Effector memory CD4-positive, alpha-beta T cell (primary cell): ENCODE results near the gene TMEM220.

Experiments used
- DNase-seq, 3 donors: peaks; one replicate each; pipeline ENCODE4 v3.0.0-alpha.2; 2020
- H3K27ac ChIP-seq: 2 replicates; pipeline ENCODE4 v1.7.0; 2013; ENCODE audit warnings: mild to moderate bottlenecking, low read length, moderate library complexity; ENCODE audit not compliant: insufficient read depth, poor library complexity, severe bottlenecking
- H3K27me3 ChIP-seq: replicated peaks from 2 replicates; pipeline ENCODE4 v1.7.0; 2013; ENCODE audit warnings: mild to moderate bottlenecking, low read length; ENCODE audit not compliant: insufficient read depth, control insufficient read depth, poor library complexity, severe bottlenecking
- H3K36me3 ChIP-seq: 2 replicates; pipeline ENCODE4 v1.7.0; 2013; ENCODE audit warnings: mild to moderate bottlenecking, low read length, moderate library complexity; ENCODE audit not compliant: control insufficient read depth, insufficient read depth
- H3K4me1 ChIP-seq: 2 replicates; pipeline ENCODE4 v1.7.0; 2013; ENCODE audit warnings: low read length, mild to moderate bottlenecking; ENCODE audit not compliant: control insufficient read depth, insufficient read depth, poor library complexity, severe bottlenecking
- H3K4me3 ChIP-seq: 2 replicates; pipeline ENCODE4 v1.7.0; 2013; ENCODE audit warnings: low read length, low read depth, mild to moderate bottlenecking; ENCODE audit not compliant: insufficient read depth, poor library complexity, severe bottlenecking
- H3K9me3 ChIP-seq: 2 replicates; pipeline ENCODE4 v1.7.0; 2013; ENCODE audit warnings: mild to moderate bottlenecking, low read length, moderate library complexity; ENCODE audit not compliant: control insufficient read depth

TMEM220 gene

GRCh38 chr17:10755592-10756127, 25.8 kb upstream of the TMEM220 start:
- no peaks in the 10 kb centered on the region for H3K27me3 ChIP-seq
- H3K4me1 ChIP-seq, result no peaks in the 10 kb centered on the region
- DNase-seq, result no peak
- no peaks in the 10 kb centered on the region for H3K36me3 ChIP-seq
- H3K9me3 ChIP-seq, result no peaks in the 10 kb centered on the region
- no peak overlapping the region for H3K4me3 ChIP-seq
- H3K27ac ChIP-seq, result no peak overlapping the region

DNA sequence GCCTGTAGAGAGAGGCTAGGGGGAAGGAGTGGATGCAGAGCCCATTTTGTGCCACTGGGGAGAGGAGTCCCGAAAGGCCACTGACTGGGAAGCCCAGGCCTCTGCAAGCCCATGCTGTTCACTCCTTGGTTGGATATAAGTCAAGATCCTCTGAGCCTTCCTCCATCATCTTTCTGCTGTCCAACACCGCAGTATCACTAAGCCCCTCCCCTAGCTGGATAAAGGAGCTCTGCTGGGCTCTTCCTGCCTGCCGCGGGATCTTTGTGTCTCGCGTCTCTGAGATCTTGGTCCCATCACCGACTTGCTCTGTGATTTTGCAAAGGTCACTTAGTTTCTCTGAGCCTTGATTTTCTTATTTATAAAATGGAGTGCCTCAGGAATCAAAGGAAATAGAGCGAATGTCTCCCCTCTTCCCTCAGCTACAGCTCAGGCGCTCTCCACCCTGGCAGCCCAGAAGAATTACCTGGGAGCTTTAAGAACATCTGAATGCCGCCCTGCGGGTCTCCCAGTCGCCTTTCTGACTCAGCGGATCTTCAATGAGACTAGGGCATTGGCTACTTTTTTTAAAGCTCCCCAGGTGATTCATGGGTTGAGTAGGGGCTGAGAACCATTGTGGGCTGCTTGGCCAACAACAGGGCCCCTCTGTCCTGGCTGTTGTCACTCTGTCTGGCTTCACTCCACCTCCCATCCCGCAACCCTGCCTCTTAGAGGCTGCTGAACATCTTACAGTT, 25.2 kb upstream of the TMEM220 start:
- Histone ChIP-seq H3K9me3 (no peaks in the 10 kb centered on the region), H3K4me1 (no peaks in the 10 kb centered on the region), H3K4me3 (no peak overlapping the region), H3K36me3 (no peaks in the 10 kb centered on the region), H3K27me3 (no peaks in the 10 kb centered on the region), H3K27ac (no peak overlapping the region)
- DNase-seq, result no peak

DNA sequence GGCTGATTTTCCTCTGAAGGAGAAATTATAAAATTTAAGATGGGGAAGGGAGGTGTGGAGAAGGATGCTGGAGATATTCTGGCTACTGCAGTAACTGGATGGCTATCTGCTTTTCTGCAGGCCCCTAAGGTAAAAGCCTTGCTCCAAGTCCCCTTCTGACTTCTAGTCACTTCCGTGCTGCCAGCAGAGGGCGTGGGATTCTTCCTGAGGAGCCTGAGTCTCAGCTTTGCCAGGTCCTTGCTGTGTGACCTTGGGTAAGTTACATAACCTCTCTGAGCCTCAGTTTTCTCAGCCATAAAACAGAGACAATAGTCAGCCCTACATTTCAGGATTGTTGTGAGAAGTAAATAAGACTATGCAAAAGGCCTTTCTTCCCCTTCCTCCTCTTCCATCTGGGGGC, 24.3 kb upstream of the TMEM220 start:
- Histone ChIP-seq H3K36me3 (no peaks in the 10 kb centered on the region), H3K9me3 (no peaks in the 10 kb centered on the region), H3K27ac (no peak overlapping the region), H3K4me3 (no peak overlapping the region), H3K4me1 (no peaks in the 10 kb centered on the region), H3K27me3 (no peaks in the 10 kb centered on the region)
- DNase-seq, result no peak

DNA sequence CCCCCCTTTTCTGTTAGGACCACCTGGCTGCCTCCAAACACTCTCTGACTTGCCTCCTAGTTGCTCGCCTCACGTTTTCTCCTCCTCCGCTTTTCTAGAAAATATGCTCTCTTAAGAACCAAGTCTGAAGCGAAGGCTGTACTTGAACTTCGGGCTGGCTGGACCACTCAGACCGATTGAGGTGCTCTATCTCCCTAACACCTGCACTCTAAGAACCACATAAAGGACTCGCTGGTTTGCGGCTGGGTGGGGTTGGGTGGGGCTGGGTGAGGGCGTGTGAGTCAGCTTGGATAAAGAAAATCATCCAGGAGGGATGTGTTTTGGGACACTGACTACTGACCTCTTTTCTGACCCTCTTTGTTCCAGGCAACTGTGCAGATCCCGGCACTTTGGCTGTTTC, 22.9 kb upstream of the TMEM220 start:
- Histone ChIP-seq H3K4me1 (no peaks in the 10 kb centered on the region), H3K9me3 (no peaks in the 10 kb centered on the region), H3K27me3 (no peaks in the 10 kb centered on the region), H3K4me3 (no peak overlapping the region), H3K36me3 (no peaks in the 10 kb centered on the region), H3K27ac (no peak overlapping the region)
- DNase-seq, result no peak

DNA sequence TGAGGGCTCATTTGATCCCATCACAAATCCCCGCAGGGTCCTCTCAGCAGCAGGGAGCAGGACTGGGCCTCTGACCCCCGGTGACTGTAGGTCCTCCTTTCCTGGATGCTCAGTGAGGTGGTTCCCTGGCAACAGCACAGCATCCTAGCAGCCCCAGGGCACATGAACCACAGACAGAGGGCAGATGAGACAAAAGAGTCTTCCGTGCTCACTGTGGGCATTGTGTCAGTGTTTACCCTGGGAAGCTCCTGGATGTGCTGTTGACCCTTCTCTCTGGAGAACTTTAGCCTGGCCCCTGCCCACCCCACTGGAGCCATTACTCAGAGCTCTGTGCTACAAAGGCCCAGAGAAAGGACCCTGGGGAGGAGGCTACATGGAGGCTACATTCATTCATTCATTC, 21.7 kb upstream of the TMEM220 start:
- Histone ChIP-seq H3K36me3 (no peaks in the 10 kb centered on the region), H3K4me1 (no peaks in the 10 kb centered on the region), H3K9me3 (no peaks in the 10 kb centered on the region), H3K27ac (no peak overlapping the region), H3K27me3 (no peaks in the 10 kb centered on the region), H3K4me3 (no peak overlapping the region)
- no peak for DNase-seq

GRCh38 chr17:10750210-10750609, 20.4 kb upstream of the TMEM220 start:
- H3K4me1 ChIP-seq, result no peaks in the 10 kb centered on the region
- no peak overlapping the region for H3K27ac ChIP-seq
- no peaks in the 10 kb centered on the region for H3K9me3 ChIP-seq
- no peaks in the 10 kb centered on the region for H3K27me3 ChIP-seq
- H3K36me3 ChIP-seq, result no peaks in the 10 kb centered on the region
- no peak for DNase-seq
- no peak overlapping the region for H3K4me3 ChIP-seq

DNA sequence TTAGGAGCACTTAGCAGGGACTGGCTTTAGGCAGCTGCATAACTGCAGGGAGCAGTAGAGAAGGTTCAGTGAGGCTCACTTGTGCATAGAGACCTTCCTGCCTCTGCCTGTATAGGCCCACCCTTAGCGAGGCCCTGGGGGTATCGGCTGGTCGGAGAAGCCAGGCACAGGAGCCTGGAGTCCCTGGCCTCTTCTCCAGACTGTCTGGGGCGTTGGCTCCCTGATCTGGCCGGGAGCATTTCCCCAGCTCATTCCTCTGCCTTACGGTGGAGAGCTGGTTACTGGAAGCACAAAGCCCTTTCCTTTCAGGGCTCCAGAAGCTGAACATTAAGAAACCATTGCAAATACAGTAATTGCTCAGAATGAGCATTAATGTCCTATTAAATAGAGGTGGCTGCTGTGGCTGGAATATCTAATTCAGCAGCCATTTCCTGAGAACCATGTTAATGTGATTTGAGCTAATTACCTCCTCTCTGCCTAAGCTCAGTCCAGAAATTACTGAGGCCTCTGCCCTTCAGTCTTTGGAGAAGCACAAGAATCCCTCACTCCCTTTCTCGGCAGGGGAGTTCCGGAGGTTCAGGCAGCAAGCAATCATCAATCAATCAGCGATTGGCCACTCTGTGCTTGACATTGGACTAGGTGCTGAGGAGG, 18.8 kb upstream of the TMEM220 start:
- no peaks in the 10 kb centered on the region for H3K9me3 ChIP-seq
- H3K27me3 ChIP-seq, result no peaks in the 10 kb centered on the region
- no peak for DNase-seq
- peaks cover 8% of the 10 kb centered on the region for H3K4me1 ChIP-seq
- no peaks in the 10 kb centered on the region for H3K36me3 ChIP-seq
- H3K4me3 ChIP-seq, result no peak overlapping the region
- no peak overlapping the region for H3K27ac ChIP-seq

- no peak for DNase-seq
- Histone ChIP-seq H3K36me3 (no peaks in the 10 kb centered on the region), H3K4me1 (peaks cover 8% of the 10 kb centered on the region), H3K4me3 (no peak overlapping the region), H3K9me3 (no peaks in the 10 kb centered on the region), H3K27me3 (no peaks in the 10 kb centered on the region), H3K27ac (no peak overlapping the region)
These were observed 15.4 kb upstream of the TMEM220 start for GRCh38 chr17:10745231-10745630.

DNA sequence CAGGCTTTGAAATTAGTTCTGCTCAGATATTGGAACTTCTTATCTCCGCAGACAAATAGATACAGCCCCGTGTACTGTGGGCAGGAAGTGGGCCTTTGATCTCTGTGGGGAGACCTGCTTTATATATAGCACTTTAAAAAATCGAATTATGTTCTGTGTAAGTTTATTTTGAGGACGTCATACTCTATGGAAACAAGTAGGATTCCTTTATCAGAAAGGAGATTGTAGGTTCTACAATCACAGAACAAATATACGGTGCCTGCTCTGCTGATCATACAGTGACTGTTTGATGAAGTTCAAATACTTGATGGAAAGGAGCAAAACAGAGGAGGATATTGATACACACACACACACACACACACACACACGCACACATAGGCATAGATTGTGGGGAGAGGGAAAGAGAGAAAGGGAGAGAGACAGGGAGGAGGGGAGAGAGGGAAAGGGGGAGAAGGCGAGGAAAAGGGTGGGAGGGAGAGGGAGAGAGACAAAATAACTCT, 14.7 kb upstream of the TMEM220 start:
- Histone ChIP-seq H3K27me3 (no peaks in the 10 kb centered on the region), H3K4me1 (peaks cover 8% of the 10 kb centered on the region), H3K27ac (no peak overlapping the region), H3K4me3 (no peak overlapping the region), H3K9me3 (no peaks in the 10 kb centered on the region), H3K36me3 (no peaks in the 10 kb centered on the region)
- peak in 1 of 3 donors; percentile 2 for DNase-seq

GRCh38 chr17:10743316-10744009, 13.6 kb upstream of the TMEM220 start:
- Histone ChIP-seq H3K9me3 (no peaks in the 10 kb centered on the region), H3K4me1 (peaks cover 8% of the 10 kb centered on the region), H3K36me3 (no peaks in the 10 kb centered on the region), H3K4me3 (no peak overlapping the region), H3K27ac (no peak overlapping the region), H3K27me3 (no peaks in the 10 kb centered on the region)
- no peak for DNase-seq
